ENCODE results near the gene FAM199X.

The FAM199X gene

DNA sequence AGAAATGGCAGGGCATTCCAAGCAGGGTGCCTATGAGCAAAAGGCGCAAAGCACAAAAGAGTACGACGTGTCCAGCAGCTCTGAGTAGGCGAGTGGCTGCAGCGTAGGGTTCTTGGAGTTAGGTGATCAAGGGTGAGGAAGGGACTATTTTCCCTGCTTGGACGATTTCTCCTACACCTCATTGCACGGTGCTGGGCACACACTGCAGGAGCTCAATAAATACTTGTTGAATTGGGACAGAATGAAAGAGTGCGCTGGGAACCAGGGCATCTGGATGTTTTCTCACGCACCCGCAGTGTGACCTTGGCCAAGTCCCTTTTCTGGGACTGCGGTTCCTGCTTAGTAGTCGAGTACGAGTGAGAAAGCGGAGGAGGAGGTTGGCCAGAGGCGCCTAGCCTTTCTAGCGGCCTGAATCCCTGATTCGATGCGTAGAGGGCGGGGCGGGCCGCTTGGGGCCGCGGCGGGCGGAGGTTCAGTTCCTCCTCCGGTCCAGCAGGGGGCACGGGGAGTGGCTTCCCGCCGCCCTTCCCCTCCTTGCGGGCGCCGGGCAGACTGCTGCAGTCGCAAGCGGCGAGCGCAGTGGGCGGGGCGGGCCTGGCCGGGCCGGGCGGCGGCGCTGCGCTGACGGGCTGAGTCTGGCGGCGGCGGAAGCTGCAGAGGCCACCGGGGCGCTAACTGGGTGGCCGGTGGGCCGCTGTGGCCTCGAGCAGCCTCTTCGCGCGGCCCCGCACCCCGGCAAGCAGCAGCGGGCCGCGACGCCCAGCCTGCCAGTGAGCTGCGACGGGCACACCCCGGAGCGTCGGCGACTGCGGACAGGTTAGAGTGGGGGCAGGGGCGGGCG lies at the start of gene FAM199X:
TSS of gene FAM199X (plus strand) at position 560 of the 841 bp plus-strand sequence. CDS start 333 bp downstream, outside the sequence.
- peak; percentile 86 for DNase-seq (ENCODE audit: low read depth)
- H3K4me3 ChIP-seq (ENCODE audit: low read length) = peak within 1 kb of the TSS; percentile 85
- TF ChIP-seq, protein P1, sequence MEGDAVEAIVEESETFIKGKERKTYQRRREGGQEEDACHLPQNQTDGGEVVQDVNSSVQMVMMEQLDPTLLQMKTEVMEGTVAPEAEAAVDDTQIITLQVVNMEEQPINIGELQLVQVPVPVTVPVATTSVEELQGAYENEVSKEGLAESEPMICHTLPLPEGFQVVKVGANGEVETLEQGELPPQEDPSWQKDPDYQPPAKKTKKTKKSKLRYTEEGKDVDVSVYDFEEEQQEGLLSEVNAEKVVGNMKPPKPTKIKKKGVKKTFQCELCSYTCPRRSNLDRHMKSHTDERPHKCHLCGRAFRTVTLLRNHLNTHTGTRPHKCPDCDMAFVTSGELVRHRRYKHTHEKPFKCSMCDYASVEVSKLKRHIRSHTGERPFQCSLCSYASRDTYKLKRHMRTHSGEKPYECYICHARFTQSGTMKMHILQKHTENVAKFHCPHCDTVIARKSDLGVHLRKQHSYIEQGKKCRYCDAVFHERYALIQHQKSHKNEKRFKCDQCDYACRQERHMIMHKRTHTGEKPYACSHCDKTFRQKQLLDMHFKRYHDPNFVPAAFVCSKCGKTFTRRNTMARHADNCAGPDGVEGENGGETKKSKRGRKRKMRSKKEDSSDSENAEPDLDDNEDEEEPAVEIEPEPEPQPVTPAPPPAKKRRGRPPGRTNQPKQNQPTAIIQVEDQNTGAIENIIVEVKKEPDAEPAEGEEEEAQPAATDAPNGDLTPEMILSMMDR (conservative IDR thresholded peaks at IDR 0.05; ENCODE audit: low read length) = peak; percentile 45

DNA sequence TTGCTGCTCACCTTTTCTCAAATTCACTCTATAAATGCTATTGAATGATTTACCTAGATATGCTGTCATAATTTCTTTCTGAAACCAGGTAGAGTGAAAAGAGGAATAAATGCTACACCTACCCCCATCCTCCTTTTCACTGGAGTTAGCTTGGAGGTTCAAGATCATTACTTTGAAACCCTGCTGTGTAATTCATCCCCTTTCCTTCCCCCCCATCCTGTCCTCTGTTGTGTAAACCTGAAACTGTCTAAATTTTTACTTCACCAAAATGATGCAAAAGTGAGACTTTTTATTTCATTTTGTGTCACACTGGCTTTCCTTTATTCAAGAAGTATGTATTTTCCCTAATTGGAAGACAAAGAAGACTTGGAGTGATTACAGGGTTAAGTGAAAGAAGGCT lies 48.5 kb upstream of the FAM199X start:
- TF ChIP-seq, protein P1 (conservative IDR thresholded peaks at IDR 0.05; ENCODE audit: low read length) = no peak
- no peak overlapping the region for H3K4me3 ChIP-seq (ENCODE audit: low read length)
- DNase-seq (ENCODE audit: low read depth) = no peak

DNA sequence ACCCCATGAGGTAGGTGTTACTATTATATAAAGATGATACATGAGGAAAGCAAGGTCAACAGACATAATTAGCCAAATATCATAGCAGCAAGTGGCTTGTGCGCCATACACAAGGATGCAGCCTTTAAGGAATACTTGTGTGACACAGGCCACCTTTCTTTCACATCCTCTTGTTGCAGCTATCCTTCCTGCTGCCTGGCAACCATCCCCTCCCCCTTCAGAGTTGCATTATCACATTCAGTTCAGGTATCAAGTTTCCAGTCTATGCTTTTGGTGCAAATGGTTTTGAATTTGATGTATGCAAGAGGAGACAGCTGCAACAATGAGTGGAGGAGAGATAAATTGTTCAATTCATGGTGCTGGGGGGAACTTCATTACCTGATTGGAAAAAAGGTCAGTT lies 47.5 kb upstream of the FAM199X start:
- TF ChIP-seq, protein P1 (conservative IDR thresholded peaks at IDR 0.05; ENCODE audit: low read length) = no peak
- DNase-seq (ENCODE audit: low read depth) = no peak
- H3K4me3 ChIP-seq (ENCODE audit: low read length) = no peak overlapping the region

DNA sequence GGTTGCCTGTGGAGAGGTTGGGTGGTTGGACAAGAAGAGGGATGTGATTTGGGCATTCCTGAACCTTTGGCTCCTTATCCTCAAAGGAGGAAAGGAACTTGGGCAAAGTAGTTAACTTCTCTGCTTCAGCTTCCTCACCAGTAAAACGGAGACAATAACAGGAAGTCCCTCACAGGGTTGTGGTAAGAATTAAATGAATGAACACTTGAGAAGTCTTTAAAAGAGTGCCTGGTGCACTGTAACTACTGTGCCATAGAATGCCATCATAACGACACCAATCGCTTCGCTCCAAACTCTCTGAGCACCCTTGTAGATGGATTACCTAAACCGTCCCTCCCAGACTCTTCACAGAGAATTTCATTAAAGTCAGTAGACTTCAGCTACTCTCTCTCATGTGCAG lies 43.4 kb upstream of the FAM199X start:
- no peak for DNase-seq (ENCODE audit: low read depth)
- H3K4me3 ChIP-seq (ENCODE audit: low read length) = no peak overlapping the region
- TF ChIP-seq, protein P1 (conservative IDR thresholded peaks at IDR 0.05; ENCODE audit: low read length) = no peak

DNA sequence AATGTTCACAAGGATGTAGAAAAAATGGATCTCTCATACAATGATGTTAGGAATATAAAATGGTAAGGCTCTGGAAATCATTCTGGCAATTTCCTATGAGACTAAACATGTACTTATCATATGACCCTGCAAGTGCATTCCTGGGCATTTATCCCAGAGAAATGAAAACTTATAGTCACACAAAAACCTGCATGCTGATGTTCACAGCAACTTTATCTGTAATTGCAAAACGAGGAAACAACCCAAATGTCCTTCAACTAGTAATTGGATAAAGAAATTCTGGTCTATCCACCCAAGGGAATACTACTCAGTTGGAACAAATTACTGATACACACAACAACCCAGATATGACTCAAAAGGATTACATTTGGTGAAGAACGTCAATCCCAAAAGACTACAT lies 39.4 kb upstream of the FAM199X start:
- TF ChIP-seq, protein P1 (conservative IDR thresholded peaks at IDR 0.05; ENCODE audit: low read length) = no peak
- no peak for DNase-seq (ENCODE audit: low read depth)
- no peak overlapping the region for H3K4me3 ChIP-seq (ENCODE audit: low read length)

DNA sequence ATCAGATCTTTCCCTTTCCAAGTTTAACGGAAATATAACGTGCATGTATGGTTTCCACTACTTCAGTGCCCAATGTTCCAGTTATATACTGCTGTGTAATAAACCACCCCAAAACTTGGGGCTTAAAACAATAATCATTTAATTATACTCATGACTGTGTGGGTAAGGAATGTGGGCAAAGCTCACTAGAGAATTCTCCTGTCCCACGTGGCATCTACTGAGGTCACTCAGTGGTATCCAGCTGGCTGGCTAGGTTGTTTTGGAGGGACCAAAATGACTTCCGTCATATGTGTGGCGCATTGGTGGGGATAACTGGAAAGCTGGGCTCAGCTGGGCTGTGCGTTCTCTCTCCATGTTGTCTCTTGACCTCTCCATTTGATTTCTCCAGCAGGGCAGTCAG lies 35.4 kb upstream of the FAM199X start:
- TF ChIP-seq, protein P1 (conservative IDR thresholded peaks at IDR 0.05; ENCODE audit: low read length) = no peak
- H3K4me3 ChIP-seq (ENCODE audit: low read length) = no peak overlapping the region
- DNase-seq (ENCODE audit: low read depth) = no peak

Data from AG10803 (cell line).